Stimulated activated memory B cell treated with anti-CD40 and anti-IgM and Interleukin-4, amounts not matched to agents 10 μg/mL and 1 μg/mL and 100 μg/mL, for 72 hours (primary cell): Measurements from ENCODE around the gene NEU1.
A peak's percentile ranks its signal among the peaks of the same experiment; 100 is the strongest.
"Not testable (repeated sequence)": the region's sequence is repeated elsewhere in the genome, so short reads cannot be mapped to it uniquely, and the experiment has no call there.

Experiments used
- ATAC-seq: fragments of 150-1000 bp; cut with Tn5 transposase; 2 replicates; pipeline ENCODE4 v1.10.0; 2021
- H3K27ac Mint-ChIP-seq: one replicate; pipeline ENCODE4 v1.8.0; 2022; ENCODE audit warnings: mild to moderate bottlenecking, mixed read lengths
- H3K27me3 Mint-ChIP-seq: one replicate; pipeline ENCODE4 v1.8.0; 2022; ENCODE audit warnings: mixed read lengths
- H3K36me3 Mint-ChIP-seq: one replicate; pipeline ENCODE4 v1.8.0; 2022; ENCODE audit warnings: mixed read lengths
- H3K4me1 Mint-ChIP-seq: one replicate; pipeline ENCODE4 v1.8.0; 2022; ENCODE audit warnings: mixed read lengths
- H3K4me3 Mint-ChIP-seq: one replicate; pipeline ENCODE4 v1.8.0; 2022; ENCODE audit warnings: mild to moderate bottlenecking, moderate library complexity, mixed read lengths
- H3K9me3 Mint-ChIP-seq: one replicate; pipeline ENCODE4 v1.8.0; 2022; ENCODE audit warnings: mixed read lengths

Gene NEU1

GRCh38 chr6:31862344-31863235 lies at the start of gene NEU1:
Gene NEU1, minus strand, starts transcription at chr6:31862821. Its CDS starts 45 bp downstream, at chr6:31862776.
- peak within 1 kb of the TSS; percentile 91 for H3K27ac Mint-ChIP-seq
- H3K27me3 Mint-ChIP-seq = no peaks in the 10 kb centered on the region
- H3K9me3 Mint-ChIP-seq = no peaks in the 10 kb centered on the region
- ATAC-seq = peak; percentile 98
- H3K4me3 Mint-ChIP-seq = peak within 1 kb of the TSS; percentile 96
- H3K4me1 Mint-ChIP-seq = peaks cover 28% of the 10 kb centered on the region
- H3K36me3 Mint-ChIP-seq = peaks cover 25% of the 10 kb centered on the region

GRCh38 chr6:31911826-31912585 lies 49.4 kb upstream of the NEU1 start:
- Mint-ChIP-seq H3K4me3 (no peak overlapping the region), H3K27me3 (peaks cover 20% of the 10 kb centered on the region), H3K9me3 (no peaks in the 10 kb centered on the region), H3K4me1 (peaks cover 10% of the 10 kb centered on the region), H3K36me3 (no peaks in the 10 kb centered on the region), H3K27ac (no peak overlapping the region)
- no peak for ATAC-seq

GRCh38 chr6:31909298-31909697 lies 46.7 kb upstream of the NEU1 start:
- H3K9me3 Mint-ChIP-seq, H3K4me3 Mint-ChIP-seq, H3K27me3 Mint-ChIP-seq, H3K4me1 Mint-ChIP-seq, ATAC-seq, H3K27ac Mint-ChIP-seq, H3K36me3 Mint-ChIP-seq: not testable (repeated sequence)

- no peak overlapping the region for H3K27ac Mint-ChIP-seq
- peak; percentile 70 for ATAC-seq
These were observed 46.2 kb upstream of the NEU1 start for GRCh38 chr6:31908791-31909190.

GRCh38 chr6:31908255-31908654 lies 45.6 kb upstream of the NEU1 start:
- not testable (repeated sequence) for H3K27ac Mint-ChIP-seq, H3K27me3 Mint-ChIP-seq, H3K36me3 Mint-ChIP-seq, H3K4me3 Mint-ChIP-seq, H3K9me3 Mint-ChIP-seq, ATAC-seq
- peaks cover 10% of the 10 kb centered on the region for H3K4me1 Mint-ChIP-seq

More at GRCh38 chr6:31908791-31909190, 46.2 kb upstream of the NEU1 start:
- peaks cover 10% of the 10 kb centered on the region for H3K4me1 Mint-ChIP-seq
- H3K9me3 Mint-ChIP-seq = no peaks in the 10 kb centered on the region
- H3K36me3 Mint-ChIP-seq = no peaks in the 10 kb centered on the region
- no peak overlapping the region for H3K4me3 Mint-ChIP-seq
- H3K27me3 Mint-ChIP-seq = peaks cover 10% of the 10 kb centered on the region

GRCh38 chr6:31907158-31907813 lies 44.7 kb upstream of the NEU1 start:
- no peaks in the 10 kb centered on the region for H3K36me3 Mint-ChIP-seq
- no peak overlapping the region for H3K4me3 Mint-ChIP-seq
- H3K4me1 Mint-ChIP-seq = peaks cover 20% of the 10 kb centered on the region
- peaks cover 5% of the 10 kb centered on the region for H3K27me3 Mint-ChIP-seq
- H3K27ac Mint-ChIP-seq = no peak overlapping the region
- H3K9me3 Mint-ChIP-seq = no peaks in the 10 kb centered on the region
- no peak for ATAC-seq

- H3K27me3 Mint-ChIP-seq, H3K4me3 Mint-ChIP-seq, ATAC-seq: not testable (repeated sequence)
These were observed 44.1 kb upstream of the NEU1 start for GRCh38 chr6:31906727-31907126.

GRCh38 chr6:31906122-31906521 lies 43.5 kb upstream of the NEU1 start:
- H3K4me3 Mint-ChIP-seq = no peak overlapping the region
- peaks cover 21% of the 10 kb centered on the region for H3K4me1 Mint-ChIP-seq
- no peaks in the 10 kb centered on the region for H3K9me3 Mint-ChIP-seq
- ATAC-seq = no peak
- H3K27me3 Mint-ChIP-seq = no peaks in the 10 kb centered on the region
- H3K27ac Mint-ChIP-seq = no peak overlapping the region
- H3K36me3 Mint-ChIP-seq = no peaks in the 10 kb centered on the region

More at GRCh38 chr6:31906727-31907126, 44.1 kb upstream of the NEU1 start:
- H3K9me3 Mint-ChIP-seq, H3K36me3 Mint-ChIP-seq, H3K27ac Mint-ChIP-seq: not testable (repeated sequence)
- H3K4me1 Mint-ChIP-seq = peaks cover 21% of the 10 kb centered on the region

- Mint-ChIP-seq H3K4me3 (no peak overlapping the region), H3K36me3 (no peaks in the 10 kb centered on the region), H3K4me1 (peaks cover 17% of the 10 kb centered on the region), H3K9me3 (no peaks in the 10 kb centered on the region), H3K27me3 (no peaks in the 10 kb centered on the region), H3K27ac (no peak overlapping the region)
- no peak for ATAC-seq
These were observed 42.4 kb upstream of the NEU1 start for GRCh38 chr6:31905041-31905440.

- no peak for ATAC-seq
- Mint-ChIP-seq H3K27me3 (no peaks in the 10 kb centered on the region), H3K9me3 (no peaks in the 10 kb centered on the region), H3K36me3 (no peaks in the 10 kb centered on the region), H3K27ac (no peak overlapping the region), H3K4me1 (peaks cover 25% of the 10 kb centered on the region), H3K4me3 (no peak overlapping the region)
These were observed 41.3 kb upstream of the NEU1 start for GRCh38 chr6:31903957-31904356.

GRCh38 chr6:31901953-31902643 lies 39.5 kb upstream of the NEU1 start, which contains the start of gene ZBTB12:
Gene ZBTB12, minus strand, starts transcription at chr6:31902086. Its CDS starts 781 bp downstream, at chr6:31901305.
- Mint-ChIP-seq H3K27me3 (no peaks in the 10 kb centered on the region), H3K36me3 (no peaks in the 10 kb centered on the region), H3K9me3 (no peaks in the 10 kb centered on the region), H3K4me3 (peak within 1 kb of the TSS; percentile 92), H3K4me1 (peaks cover 31% of the 10 kb centered on the region), H3K27ac (peak within 1 kb of the TSS; percentile 73)
- peak; percentile 78 for ATAC-seq

- no peaks in the 10 kb centered on the region for H3K36me3 Mint-ChIP-seq
- H3K4me1 Mint-ChIP-seq = peaks cover 35% of the 10 kb centered on the region
- peak overlapping the region; percentile 73 for H3K27ac Mint-ChIP-seq
- ATAC-seq = peak; percentile 61
- H3K9me3 Mint-ChIP-seq = no peaks in the 10 kb centered on the region
- H3K27me3 Mint-ChIP-seq = no peaks in the 10 kb centered on the region
- peak overlapping the region; percentile 92 for H3K4me3 Mint-ChIP-seq
These were observed 38.9 kb upstream of the NEU1 start for GRCh38 chr6:31901415-31901952.

- ATAC-seq = no peak
- H3K4me3 Mint-ChIP-seq = peak overlapping the region; percentile 92
- H3K27ac Mint-ChIP-seq = peak overlapping the region; percentile 73
- peaks cover 40% of the 10 kb centered on the region for H3K4me1 Mint-ChIP-seq
- H3K9me3 Mint-ChIP-seq = no peaks in the 10 kb centered on the region
- peaks cover under 1% of the 10 kb centered on the region for H3K36me3 Mint-ChIP-seq
- H3K27me3 Mint-ChIP-seq = no peaks in the 10 kb centered on the region
These were observed 38.3 kb upstream of the NEU1 start for GRCh38 chr6:31900917-31901414.
